Measurements from ENCODE around the gene TEX22. TPM values are rescaled to one million over a fixed set of nuclear protein-coding genes. Genes with fewer than 3 reads are reported as not detected.

TEX22 gene
- total and polyA plus RNA-seq, 2 experiments from 2014 or later, result 0.21 TPM

- TF ChIP-seq ZNF462 (CRISPR knock-in tag; IDR thresholded peaks at IDR 0.05) (no peak), EZH2phosphoT487 (IDR thresholded peaks at IDR 0.05; ENCODE audit: unreplicated experiment) (no peak), CREB1 (CRISPR knock-in tag; IDR thresholded peaks at IDR 0.05; ENCODE audit: low read depth) (no peak), ZNF114 (CRISPR knock-in tag; IDR thresholded peaks at IDR 0.05) (no peak)
Observed at GRCh38 chr14:105408592-105408991, 10.3 kb downstream of the TEX22 start (continued).

GRCh38 chr14:105409364-105409763 lies 11.0 kb downstream of the TEX22 start:
- peaks cover 44% of the 10 kb centered on the region for H3K27me3 Mint-ChIP-seq (ENCODE audit: insufficient read depth, low read depth, poor library complexity)
- Histone ChIP-seq H3F3A (replicated peaks; ENCODE audit: low read depth) (peaks cover 7% of the 10 kb centered on the region; the same call in 1 of the 2 replicates), H4K20me1 (replicated peaks; ENCODE audit: insufficient read depth) (no peaks in the 10 kb centered on the region), H3K79me2 (replicated peaks; ENCODE audit: insufficient read depth) (no peaks in the 10 kb centered on the region), H3K27me3 (ENCODE audit: insufficient read depth) (peaks cover 60% of the 10 kb centered on the region), H3K4me3 (no peak overlapping the region), H3K27ac (ENCODE audit: low read depth) (no peak overlapping the region), H2AFZ (no peak overlapping the region), H3K4me1 (ENCODE audit: insufficient read depth) (peaks cover 7% of the 10 kb centered on the region; the same call in 1 of the 2 replicates), H3K4me2 (peak overlapping the region; percentile 26; the same call in 1 of the 2 replicates), H3K9me2 (ENCODE audit: insufficient read depth) (no peaks in the 10 kb centered on the region), H3K36me3 (ENCODE audit: insufficient read depth) (no peaks in the 10 kb centered on the region)
- H3K4me1 Mint-ChIP-seq, result peaks cover 16% of the 10 kb centered on the region
- DNase-seq (ENCODE audit: low spot score), result no peak
- no peak for TF ChIP-seq ZNF331 (CRISPR knock-in tag; IDR thresholded peaks at IDR 0.05; ENCODE audit: low read depth)
- no peak overlapping the region for H3K27ac Mint-ChIP-seq
- no peak for ATAC-seq
- H3K36me3 Mint-ChIP-seq (ENCODE audit: low read depth), result peaks cover 13% of the 10 kb centered on the region
- H3K9me3 Mint-ChIP-seq, result peaks cover 20% of the 10 kb centered on the region
- H3K4me3 Mint-ChIP-seq, result no peak overlapping the region
